NCI-H2196 (cell line): ENCODE data around the gene HYLS1.

ENCODE experiments used
- DNase-seq: peaks from one replicate; lab custom pipeline; 2025; ENCODE audit not compliant: unreplicated experiment; lab: John Stamatoyannopoulos, UW

Gene HYLS1

DNA sequence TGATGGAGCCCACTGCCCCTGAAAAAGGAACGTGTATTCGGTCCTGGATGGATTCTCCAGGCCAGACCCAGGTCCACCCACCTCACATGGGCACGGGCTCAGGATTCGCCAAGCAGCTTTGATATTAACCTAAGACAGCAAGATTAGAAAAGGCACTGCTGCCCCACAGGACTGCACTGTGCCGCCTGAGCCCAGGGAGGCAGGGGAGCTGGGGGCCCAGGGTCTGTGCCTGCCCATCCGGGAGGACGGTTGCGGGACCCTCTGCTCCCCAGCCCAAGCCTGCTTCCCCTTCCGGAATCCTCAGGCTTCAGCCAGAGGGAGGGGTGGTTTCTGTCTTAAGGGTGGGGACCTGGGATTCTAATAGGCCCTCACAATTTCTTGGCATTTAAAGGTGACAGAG, 44.8 kb downstream of the HYLS1 start:
- no peak for DNase-seq

DNA sequence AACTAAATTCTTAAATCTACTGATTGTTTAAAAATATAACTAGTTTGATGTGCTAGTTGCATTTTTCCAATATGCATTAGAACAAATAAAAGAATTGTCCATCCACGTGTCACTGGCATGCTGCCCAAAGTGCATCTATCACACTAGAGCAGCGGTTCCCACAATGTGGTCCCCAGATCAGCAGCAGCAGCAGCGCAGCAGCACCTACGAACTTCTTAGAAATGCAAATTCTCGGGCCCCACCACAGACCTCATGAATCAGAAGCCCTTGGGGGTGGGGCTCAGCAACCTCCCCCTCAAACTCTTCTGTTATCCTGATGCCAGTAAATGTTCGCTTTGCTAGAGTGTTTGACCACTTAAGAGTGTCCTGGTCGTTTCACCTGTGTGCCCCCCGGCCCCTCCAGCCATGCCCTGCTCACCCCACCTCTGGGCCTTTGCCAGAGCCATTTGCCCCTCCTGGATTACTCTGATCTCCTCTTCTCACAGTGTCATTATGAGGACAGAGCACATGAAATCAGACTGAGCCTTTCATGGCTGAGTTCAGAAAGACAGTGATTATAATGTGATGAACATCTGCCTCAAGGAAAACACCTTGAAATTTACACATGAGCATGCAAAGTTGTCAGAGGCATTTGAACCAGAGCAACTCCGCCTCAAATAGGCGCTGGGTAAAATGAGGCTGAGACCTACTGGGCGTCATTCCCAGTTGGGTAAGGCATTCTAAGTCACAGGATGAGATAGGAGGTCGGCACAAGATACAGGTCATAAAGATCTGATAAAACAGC, 45.8 kb downstream of the HYLS1 start:
- no peak for DNase-seq

DNA sequence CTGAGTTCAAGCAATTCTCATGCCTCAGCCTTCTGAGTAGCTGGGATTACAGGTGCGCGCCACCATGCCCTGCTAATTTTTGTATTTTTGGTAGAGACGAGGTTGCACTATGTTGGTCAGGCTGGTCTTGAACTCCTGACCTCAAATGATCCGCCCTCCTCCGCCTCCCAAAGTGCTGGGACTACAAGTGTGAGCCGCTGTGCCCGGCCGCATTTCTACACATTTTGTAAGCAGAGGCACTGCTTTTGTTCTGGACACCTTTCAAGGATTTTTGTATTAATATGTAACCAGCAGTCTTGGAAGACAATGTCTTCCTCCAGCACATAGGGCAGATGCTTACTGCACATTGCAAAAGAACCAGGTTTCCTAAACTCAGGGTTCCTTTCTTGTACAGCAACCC, 47.0 kb downstream of the HYLS1 start:
- DNase-seq, result no peak

DNA sequence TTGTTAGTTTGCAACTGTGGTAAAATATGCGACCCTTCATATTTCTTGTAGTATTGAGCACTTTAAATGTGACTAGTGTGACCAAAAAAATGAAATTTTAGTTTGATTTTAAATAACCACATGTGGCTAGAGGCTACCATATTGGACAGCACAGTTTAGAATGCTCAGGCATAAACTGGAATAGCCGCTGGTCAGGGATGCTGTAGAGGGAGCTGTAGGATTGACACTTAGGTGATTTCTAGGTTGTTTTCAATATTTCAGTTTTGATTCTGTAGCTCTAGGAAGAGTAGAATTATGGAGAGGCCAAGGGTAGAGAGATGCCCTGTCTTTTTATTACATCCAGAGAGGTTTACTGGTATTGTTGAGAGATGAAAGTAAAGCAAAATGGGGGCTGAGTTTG, 47.6 kb downstream of the HYLS1 start:
- no peak for DNase-seq

DNA sequence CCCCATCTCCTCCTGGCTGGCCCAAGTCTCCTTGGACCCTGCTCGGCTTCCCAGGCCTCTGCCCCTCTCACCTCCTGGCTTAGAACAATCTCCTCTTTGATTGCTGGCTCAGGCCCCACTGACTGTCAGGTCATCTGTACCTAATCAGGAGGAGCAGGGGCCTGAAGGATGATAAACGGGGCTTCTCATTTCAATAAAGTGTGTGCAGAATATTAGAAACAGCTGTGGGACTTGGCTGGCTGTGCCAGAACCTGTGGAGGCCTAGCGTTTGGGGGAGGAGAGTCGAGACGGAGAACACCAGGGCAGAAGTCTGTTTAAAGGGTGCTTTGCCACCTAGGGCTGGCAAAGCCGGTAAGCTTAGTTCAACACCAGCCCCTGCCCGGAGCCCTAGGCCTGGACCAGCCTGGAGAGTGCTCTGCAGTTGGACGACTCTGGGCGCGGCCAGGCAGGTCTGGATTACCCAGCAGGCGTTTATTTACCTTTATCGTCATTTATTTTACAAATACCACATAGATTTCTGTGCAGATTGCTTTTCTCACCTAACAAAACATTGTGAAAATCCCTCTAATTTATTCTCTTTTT, 48.2 kb downstream of the HYLS1 start:
- DNase-seq, result no peak

DNA sequence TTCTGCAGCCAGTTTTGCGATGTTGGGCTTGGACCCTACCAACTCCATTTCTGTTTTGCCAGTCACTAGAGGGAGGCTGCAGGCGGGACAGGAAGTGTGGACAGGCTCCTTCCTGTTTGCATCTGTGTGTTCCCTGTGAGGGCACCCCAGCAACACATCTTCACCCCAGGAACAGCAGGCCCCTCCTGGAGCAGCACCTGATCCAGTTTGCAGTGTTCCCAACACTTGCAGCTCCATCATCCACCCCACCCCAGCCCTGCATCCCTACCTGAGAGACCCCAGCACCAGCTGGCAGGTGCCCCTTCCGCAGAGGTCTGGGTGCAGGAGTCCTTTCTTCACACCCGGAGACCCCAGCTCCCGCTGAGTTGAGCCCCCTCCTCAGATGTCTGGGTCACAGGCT, 51.0 kb downstream of the HYLS1 start:
- no peak for DNase-seq

DNA sequence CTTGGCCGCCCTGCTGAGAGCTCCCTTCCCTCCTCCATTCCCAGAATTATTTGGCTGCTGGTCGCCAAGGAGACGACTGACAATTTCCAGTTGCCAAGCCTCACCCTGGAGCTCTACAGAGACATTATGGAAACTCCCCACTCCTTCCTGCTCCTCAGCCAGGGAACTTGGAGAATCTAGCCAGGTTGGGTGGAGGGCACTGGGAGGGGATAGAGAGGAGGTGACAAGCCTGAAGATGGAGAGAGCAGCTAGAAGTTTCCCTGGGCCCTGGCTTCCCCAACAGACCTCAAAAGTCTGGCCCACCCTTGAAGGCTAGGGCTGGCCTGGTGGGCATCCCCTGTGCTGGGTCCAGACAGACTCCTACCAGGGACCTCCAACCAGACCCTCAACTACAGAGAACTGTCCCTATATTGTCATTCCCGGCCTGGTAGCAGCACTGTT, 51.6 kb downstream of the HYLS1 start:
- peak; percentile 23 for DNase-seq

DNA sequence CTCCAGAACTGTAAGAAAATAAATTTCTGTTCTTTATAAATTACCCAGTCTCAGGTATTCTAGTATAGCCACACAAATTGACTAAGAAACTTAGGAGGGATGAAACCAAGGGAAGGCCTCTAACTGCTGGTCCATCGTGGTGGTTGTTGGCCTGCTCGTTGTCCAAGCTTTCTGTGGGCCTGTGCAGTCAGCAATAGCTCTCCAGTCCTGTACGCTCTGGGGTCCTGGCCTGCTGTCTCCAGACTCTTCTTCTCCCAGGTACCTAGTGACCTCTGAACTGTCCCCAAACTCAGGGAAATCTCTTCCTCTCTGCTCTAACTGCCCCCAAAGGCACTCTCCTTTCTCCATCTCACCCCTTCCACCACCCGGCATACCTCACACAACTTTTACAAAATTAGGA, 52.7 kb downstream of the HYLS1 start:
- no peak for DNase-seq

DNA sequence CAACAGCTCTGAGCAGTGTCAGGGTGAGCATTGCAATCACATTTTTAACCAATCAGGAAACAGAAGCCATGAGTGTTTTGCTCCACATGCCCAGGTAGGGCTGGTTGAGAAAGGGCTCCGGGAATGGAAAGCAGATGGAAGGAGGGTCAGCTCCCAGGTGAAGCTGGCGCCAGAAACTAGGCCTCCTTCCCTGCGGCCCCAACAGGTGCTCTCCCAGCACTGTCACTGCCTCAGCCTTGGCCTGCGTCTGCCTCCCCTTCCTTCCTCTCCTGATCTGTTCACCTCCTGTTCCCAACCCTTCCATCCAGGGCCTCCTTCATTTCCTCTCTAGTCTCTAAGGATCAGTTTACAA, 53.8 kb downstream of the HYLS1 start:
- no peak for DNase-seq

DNA sequence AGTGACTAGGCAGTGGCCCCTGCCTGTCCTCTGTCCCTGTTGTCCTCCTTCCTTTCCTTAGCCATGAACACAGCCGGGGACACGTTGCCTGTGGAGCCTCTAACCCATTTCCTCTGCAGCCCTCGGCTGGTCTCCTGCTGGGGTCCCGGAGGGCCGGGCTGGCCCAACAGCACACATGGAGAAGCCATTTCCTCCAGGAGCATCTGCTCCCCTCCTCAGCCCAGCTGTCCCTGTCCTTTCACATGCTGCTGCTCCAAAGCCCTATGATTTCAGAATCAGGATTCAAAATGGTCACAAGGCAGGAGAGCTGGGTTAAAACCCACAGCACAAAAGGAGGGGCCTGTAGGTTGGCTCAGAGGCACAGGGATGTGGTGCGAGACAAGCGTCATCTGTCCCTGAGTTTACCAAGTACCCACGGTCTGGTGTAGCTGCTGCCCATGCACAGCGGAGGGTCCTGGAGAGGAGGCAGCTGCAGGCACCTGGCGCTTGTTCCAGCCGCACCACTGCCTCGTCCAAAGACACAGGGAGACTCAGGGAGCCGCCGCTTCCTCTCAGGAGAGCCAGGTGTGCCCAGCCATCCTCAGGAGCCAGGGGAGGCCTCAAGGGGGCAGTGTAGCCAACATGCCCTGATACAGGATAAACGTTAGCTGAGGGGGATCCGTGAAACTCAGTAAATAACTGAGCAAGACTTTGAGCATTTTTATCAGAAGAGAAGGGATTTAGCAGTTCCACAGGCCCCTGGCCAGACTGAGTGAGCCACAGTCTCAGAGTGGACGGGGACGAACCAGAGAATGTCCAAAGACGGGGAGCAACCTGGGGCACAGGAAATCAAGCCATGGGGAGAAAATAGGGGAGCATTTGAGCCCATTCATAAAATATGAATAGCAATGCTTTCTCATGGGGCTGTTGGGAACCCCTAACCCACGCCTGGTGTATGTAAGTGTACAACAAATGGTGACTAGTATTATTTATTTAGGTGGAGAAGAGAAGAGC, 54.4 kb downstream of the HYLS1 start:
- DNase-seq, result peak; percentile 88

DNA sequence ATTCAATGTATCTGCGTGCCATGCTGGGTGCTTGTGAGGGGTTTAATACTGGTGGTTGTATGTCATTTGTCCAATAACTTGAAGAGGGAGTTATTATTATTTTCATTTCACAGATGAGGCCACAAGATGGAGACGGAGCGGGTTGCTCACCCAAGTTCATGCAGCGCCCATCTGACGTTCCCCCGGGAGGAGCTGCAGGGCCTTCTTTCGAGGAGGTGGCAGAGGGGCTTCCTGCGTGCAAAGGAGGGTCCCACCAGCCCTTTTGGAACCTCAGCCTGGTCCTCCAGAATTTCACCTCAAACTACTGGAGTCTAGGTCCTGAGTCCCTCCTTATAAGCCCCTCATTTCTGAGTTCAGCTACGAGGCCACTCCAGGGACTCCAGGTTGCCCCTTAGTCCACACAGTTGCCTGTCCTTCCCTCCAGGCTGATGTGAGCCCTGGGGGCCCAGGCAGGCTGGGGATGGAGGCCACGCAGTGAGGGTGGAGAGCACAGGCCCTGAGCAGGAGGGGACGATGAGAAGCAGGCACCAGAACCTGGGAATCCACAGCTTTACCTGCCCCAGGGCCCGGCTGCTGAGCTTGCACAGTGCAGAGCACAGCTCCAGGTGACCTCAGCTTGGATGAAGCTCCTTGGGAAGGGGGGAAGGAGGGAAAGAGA, 55.4 kb downstream of the HYLS1 start:
- DNase-seq, result no peak

DNA sequence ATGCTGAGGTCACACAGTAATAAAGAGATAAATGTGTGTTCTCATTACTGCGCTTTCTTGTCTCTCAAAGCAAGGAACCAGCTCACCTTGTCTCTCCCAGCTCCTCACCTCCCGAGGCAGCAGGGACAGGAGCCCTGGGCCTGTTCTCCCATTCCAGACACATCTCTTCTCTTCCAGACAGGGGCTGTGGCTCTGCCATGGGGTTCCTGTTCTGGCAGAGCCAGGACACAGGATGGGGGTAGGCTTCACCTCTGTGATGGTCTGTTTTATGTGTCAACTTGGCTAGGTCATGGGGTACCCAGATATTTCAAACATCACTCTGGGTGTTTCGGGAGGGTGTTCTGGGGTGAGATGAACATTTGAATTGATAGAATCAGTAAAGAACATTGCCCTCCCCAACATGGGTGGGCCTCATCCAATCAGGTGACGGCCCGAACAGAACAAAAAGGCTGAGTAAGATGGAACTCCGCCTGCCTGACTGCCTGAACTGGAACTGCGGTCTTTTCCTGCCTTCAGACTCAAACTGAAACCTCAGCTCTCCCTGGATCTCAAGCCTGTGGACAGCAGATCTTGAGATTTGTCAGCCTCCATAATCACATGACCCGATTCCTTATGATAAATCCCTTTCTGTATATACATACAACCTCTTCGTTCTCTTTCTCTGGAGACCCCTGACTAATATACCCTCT, 56.3 kb downstream of the HYLS1 start:
- no peak for DNase-seq

DNA sequence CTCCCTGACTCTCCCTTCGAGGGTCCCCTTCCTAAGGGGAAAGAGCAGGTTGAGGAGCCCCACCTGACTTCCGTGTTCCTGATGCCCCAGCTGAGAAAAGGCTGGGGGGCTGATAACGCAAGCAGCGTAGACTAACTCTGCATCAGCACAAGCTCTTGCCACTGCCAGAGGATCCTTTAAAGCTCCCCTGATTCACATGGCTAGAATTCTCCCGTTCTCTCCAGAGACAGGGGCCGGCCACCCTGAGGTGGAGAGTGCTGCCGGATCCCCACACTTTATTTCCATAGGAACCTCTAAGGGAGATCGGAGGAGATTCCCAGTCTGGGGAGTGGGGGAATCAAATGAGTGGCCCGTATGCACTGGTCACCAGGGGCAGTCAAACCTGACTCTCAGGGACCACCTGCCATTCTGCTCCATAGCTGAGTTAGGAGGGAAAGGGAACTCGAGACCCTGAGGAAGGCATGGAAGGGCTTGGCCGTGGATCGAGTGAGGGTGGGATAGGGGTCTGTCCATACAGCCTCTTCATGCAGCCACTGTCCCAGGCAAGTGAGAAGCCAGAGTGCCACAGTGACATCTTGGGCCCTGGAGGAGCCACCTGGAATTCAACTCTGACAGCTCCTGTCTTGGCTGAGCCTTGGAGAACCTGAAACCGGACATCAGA, 57.0 kb downstream of the HYLS1 start:
- no peak for DNase-seq

DNA sequence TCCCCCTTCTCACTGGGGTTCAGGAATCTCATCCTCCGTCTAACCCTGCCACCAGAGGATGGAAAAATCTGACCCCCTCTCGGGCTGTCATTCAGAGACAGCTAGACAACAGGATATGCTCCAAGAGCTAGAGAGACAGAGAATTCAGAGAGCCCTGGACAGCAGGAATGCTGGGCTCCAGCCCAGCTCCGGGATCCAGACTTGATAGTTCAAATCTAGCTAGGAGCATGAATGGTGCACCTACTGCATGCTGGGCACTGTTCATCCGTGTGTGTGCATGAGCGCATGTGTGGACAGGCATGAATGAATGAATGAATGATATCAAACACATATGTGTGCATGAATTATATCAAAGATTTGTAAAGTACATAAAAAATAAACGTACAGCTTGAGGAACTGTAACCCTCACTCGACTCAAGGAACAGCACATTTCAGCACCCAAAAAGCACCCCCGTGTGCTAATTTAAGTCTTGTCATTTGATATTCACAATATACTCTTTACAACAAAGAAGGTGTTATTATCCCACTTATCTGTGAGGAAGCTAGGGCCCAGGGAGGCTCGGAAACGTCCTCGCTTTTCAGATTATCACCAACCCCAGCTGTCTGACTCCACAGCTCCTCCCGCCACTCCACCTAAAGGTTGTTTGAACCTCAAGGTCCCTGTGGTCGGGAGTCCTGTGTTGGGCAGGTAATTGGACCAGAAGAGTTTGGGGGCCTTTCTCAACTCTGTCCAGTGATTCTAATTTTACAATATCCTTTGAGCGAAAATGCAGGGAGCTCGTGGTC, 57.7 kb downstream of the HYLS1 start:
- no peak for DNase-seq

DNA sequence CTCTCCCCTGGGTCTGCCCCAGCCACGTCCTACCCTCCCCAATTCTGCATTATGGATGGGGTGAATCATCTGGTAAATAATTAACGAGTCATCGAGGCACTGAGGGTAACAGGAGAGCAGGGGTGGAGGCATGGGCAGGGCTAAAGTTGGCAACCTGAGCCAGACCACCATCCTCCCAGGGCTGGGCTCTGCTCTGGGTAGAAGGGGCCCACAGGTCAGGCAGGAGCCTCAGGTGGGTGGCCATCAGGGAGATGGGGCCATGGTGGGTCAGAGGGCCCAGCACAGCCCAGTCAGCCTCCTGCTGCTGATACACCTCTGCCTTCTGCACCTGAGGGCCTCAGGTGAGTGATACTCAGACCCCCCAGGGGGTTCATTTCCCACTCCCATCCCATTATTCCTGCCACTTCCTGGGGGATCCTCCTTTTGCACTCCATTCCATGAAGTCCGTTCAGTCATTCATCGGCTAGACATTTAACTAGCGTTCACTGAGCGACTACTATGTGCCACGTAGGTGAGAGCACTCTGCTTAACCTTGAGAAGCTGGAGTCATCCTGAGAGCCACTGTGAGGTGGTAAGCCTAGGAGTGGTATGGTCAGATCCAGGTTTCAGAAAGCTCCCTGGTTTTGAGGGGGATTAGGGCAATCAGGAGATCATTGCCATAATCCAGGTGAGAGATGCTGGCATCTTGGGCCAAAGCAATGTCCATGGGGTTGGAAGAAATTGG, 58.5 kb downstream of the HYLS1 start, which contains the start of gene VSIG10L2:
Gene VSIG10L2, plus strand, starts transcription at position 248 of the 724 bp plus-strand sequence. Its CDS starts 12 bp downstream, at position 260.
- no peak for DNase-seq

DNA sequence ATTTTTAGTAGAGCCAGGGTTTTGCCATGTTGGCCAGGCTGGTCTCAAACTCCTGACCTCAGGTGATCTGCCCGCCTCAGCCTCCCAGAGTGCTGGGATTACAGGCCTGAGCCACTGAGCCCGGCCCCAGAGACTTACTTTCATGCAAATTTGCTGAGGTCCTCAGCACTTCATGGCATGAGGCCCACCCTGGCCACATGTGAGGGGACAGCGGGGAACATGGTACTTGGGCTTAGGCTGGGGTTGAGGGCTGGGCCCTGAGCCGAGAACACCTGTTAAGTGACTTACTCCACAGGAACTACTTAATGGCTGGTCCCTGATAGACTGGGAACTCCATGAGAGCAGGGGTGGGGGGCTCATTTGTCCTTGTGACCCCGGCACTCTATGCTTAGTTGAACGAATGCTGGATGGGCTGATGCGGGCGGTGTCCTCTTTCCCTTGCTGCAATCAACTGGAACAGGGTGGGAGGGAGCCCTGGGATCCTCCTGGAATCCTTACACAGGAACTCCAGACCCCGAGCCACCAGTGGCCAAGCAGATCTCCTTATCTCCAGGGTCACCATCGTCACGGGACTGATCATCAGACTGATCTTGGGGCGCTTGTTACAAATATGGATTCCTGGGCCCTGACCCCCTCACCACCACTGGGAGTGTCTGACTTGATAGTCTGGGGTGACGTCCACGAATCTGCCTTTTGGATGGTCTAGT, 59.4 kb downstream of the HYLS1 start:
- no peak for DNase-seq

DNA sequence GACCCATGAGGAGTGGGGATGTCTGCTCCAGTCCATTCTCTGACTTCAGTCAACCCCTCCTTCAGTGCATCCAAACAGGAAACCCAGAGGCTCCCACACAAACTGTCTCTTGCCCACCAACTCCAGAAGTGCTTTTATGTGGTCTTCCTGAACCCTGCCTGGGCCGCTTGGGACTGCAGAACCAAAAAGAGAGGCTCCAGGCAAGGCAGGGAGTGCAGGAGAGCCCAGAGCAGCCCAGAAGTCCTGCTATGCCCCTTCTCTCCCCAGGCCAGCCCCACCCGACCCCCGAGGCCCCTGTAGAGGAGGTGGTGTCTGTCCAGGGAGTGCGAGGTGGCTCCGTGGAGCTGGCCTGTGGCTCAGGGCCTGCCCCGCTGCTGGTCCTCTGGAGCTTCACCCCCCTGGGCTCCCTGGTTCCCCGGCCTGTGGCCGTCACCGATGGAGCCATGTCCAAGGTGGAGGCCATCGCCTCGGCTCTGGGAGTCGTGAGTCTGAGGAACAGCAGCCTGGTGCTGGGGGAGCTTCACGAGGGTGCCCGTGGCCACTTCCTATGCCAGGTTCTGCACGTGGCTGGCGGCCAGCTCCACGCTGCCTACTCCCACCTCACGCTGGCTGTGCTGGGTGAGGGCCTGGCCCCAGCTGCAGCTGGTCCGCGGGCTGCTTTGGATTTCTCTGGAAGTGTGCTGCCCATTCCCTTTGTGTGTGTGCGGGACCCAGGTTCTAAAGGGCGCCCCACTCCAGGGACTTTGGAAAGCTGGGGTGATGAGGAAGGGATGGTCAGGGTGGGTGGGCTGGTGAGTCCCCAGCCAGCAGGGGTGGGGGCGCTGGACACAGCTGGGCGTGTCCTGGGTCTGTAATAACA, 60.2 kb downstream of the HYLS1 start:
- no peak for DNase-seq
